PC-9 (cell line): ENCODE data around the gene PNPLA4. TPM values are rescaled to one million over a fixed set of nuclear protein-coding genes. Genes with fewer than 3 reads are reported as not detected.

Experiments used
- BruUV-seq: library from RNA; stranded (reverse); fragments of 400-500 nt; replicated peaks from 2 replicates; lab custom pipeline; 2021; lab: Mats Ljungman, UMichigan
- CTCF ChIA-PET: fragments of 300-600 bp; sonication (Branson Sonifier 250); formaldehyde crosslinking; loops from one replicate; lab custom pipeline; 2022; ENCODE audit warnings: antibody characterized with exemption; lab: Charles Lee
- POLR2A ChIA-PET: fragments of 300-600 bp; sonication (Branson Sonifier 250); formaldehyde crosslinking; loops from one replicate; lab custom pipeline; 2022; ENCODE audit warnings: antibody characterized with exemption; ENCODE audit not compliant: unreplicated experiment; lab: Charles Lee
- DNase-seq, 2 experiments: peaks; one replicate each; pipeline versions ENCODE4 v3.0.0 to v3.0.0-alpha.2; 2015 to 2022; ENCODE audit warnings: mixed read lengths in 1 of 2
- H2AFZ ChIP-seq: fragments of 200-600 bp; sonication (generic); 2 replicates; pipeline ENCODE4 v1.8.1; 2017; ENCODE audit warnings: antibody characterized with exemption
- H3F3A ChIP-seq: fragments of 200-600 bp; sonication (generic); 2 replicates; pipeline ENCODE4 v1.8.1; 2017; ENCODE audit warnings: antibody characterized with exemption, mild to moderate bottlenecking, low read depth; ENCODE audit not compliant: insufficient read depth
- H3K27ac ChIP-seq: fragments of 200-600 bp; sonication (generic); 2 replicates; pipeline ENCODE4 v1.6.1; 2016; ENCODE audit warnings: mixed run types
- H3K27me3 ChIP-seq: fragments of 200-600 bp; sonication (generic); 2 replicates; pipeline ENCODE4 v1.6.1; 2016; ENCODE audit warnings: low read depth, mixed run types; ENCODE audit not compliant: insufficient read depth
- H3K36me3 ChIP-seq: fragments of 200-600 bp; sonication (generic); 2 replicates; pipeline ENCODE4 v1.6.1; 2016; ENCODE audit warnings: low read depth, mixed run types
- H3K4me1 ChIP-seq: fragments of 200-600 bp; sonication (generic); replicated peaks from 2 replicates; pipeline ENCODE4 v1.6.1; 2016; ENCODE audit warnings: mixed run types; ENCODE audit not compliant: insufficient read depth
- H3K4me2 ChIP-seq: fragments of 200-600 bp; sonication (generic); 2 replicates; pipeline ENCODE4 v1.6.1; 2017; ENCODE audit warnings: mixed run types
- H3K4me3 ChIP-seq: fragments of 200-600 bp; sonication (generic); 2 replicates; pipeline ENCODE4 v1.6.1; 2016; ENCODE audit warnings: mixed run types
- H3K79me2 ChIP-seq: fragments of 200-600 bp; sonication (generic); 2 replicates; pipeline ENCODE4 v1.6.1; 2017; ENCODE audit warnings: low read depth, mixed run types
- H3K9me2 ChIP-seq: fragments of 200-600 bp; sonication (generic); 2 replicates; pipeline ENCODE4 v1.8.1; 2017; ENCODE audit warnings: mild to moderate bottlenecking; ENCODE audit not compliant: insufficient read depth
- H3K9me3 ChIP-seq: fragments of 200-600 bp; sonication (generic); 2 replicates; pipeline ENCODE4 v1.8.1; 2016; ENCODE audit warnings: low read depth; ENCODE audit not compliant: insufficient read depth
- H4K20me1 ChIP-seq: fragments of 200-600 bp; sonication (generic); 2 replicates; pipeline ENCODE4 v1.8.1; 2017; ENCODE audit not compliant: insufficient read depth
- CTCF ChIP-seq: fragments of 200-600 bp; sonication (generic); conservative IDR thresholded peaks from 2 replicates; pipeline ENCODE4 v1.6.1; 2017; ENCODE audit warnings: mixed run types, antibody characterized with exemption, mild to moderate bottlenecking, moderate library complexity
- EZH2 ChIP-seq: fragments of 200-600 bp; sonication (generic); IDR thresholded peaks from 2 replicates; pipeline ENCODE4 v1.8.0; 2017; ENCODE audit warnings: antibody characterized with exemption, low read depth
- intact Hi-C: fragments of 100-400 bp; cut with micrococcal nuclease; formaldehyde crosslinking; loops from one replicate; pipeline ENCODE4 v1.10.0; 2022; ENCODE audit not compliant: unreplicated experiment
- total RNA-seq: library from RNA; stranded (reverse); gene quantifications from 2 replicates; pipeline ENCODE4 v1.2.3, GENCODE V29; 2021

The PNPLA4 gene
- total RNA-seq, 1 experiment from 2014 or later: 29.1 TPM

GRCh38 chrX:7891928-7892327 is 35.3 kb downstream of the PNPLA4 start:
- BruUV-seq: no TSS peak
- H3K9me3 ChIP-seq: no peaks in the 10 kb centered on the region

GRCh38 chrX:7889680-7890079 is 37.5 kb downstream of the PNPLA4 start:
- no peak for DNase-seq
- Histone ChIP-seq H3K9me2 (no peaks in the 10 kb centered on the region), H3K4me3 (no peak overlapping the region), H3F3A (no peaks in the 10 kb centered on the region), H3K79me2 (no peaks in the 10 kb centered on the region), H3K27me3 (no peaks in the 10 kb centered on the region), H3K4me2 (no peak overlapping the region), H4K20me1 (no peaks in the 10 kb centered on the region), H3K9me3 (no peaks in the 10 kb centered on the region), H3K36me3 (no peaks in the 10 kb centered on the region), H2AFZ (no peak overlapping the region), H3K4me1 (no peaks in the 10 kb centered on the region), H3K27ac (no peak overlapping the region)
- no TSS peak for BruUV-seq
- CTCF ChIA-PET: no interaction called here
- TF ChIP-seq CTCF (no peak), EZH2 (no peak)
- POLR2A ChIA-PET: no interaction called here
- intact Hi-C loops: no loop called here

More at GRCh38 chrX:7891928-7892327, 35.3 kb downstream of the PNPLA4 start:
- ChIA-PET CTCF (no interaction called here), POLR2A (no interaction called here)
- H3F3A ChIP-seq: no peaks in the 10 kb centered on the region
- H3K4me1 ChIP-seq: no peaks in the 10 kb centered on the region
- H3K36me3 ChIP-seq: no peaks in the 10 kb centered on the region
- no peak overlapping the region for H3K4me3 ChIP-seq
- intact Hi-C loops: no loop called here
- no peak overlapping the region for H2AFZ ChIP-seq
- no peaks in the 10 kb centered on the region for H3K27me3 ChIP-seq
- no peaks in the 10 kb centered on the region for H3K9me2 ChIP-seq
- H3K79me2 ChIP-seq: no peaks in the 10 kb centered on the region
- H3K27ac ChIP-seq: no peak overlapping the region
- no peak for DNase-seq
- no peak for TF ChIP-seq CTCF
- no peak for TF ChIP-seq EZH2
- H4K20me1 ChIP-seq: no peaks in the 10 kb centered on the region
- no peak overlapping the region for H3K4me2 ChIP-seq

GRCh38 chrX:7889135-7889534 is 38.1 kb downstream of the PNPLA4 start:
- CTCF ChIA-PET: no interaction called here
- Histone ChIP-seq H3K36me3 (no peaks in the 10 kb centered on the region), H3K4me1 (no peaks in the 10 kb centered on the region), H2AFZ (no peak overlapping the region), H3K27ac (no peak overlapping the region), H3K9me2 (no peaks in the 10 kb centered on the region), H4K20me1 (no peaks in the 10 kb centered on the region), H3K4me3 (no peak overlapping the region), H3K4me2 (no peak overlapping the region), H3K27me3 (no peaks in the 10 kb centered on the region), H3K79me2 (no peaks in the 10 kb centered on the region), H3F3A (no peaks in the 10 kb centered on the region), H3K9me3 (no peaks in the 10 kb centered on the region)
- DNase-seq: no peak
- BruUV-seq: no TSS peak
- no peak for TF ChIP-seq CTCF
- POLR2A ChIA-PET: no interaction called here
- intact Hi-C loops: no loop called here
